K562 (cell line): Measurements from ENCODE around the gene VWA7. TPM values are rescaled to one million over a fixed set of nuclear protein-coding genes. Genes with fewer than 3 reads are reported as not detected.

ENCODE experiments used
- EP400 ChIP-seq: fragments of 450-650 bp; IDR thresholded peaks from 2 replicates; pipeline ENCODE4 v1.6.1; 2017; ENCODE audit warnings: antibody characterized with exemption, mild to moderate bottlenecking, moderate library complexity
- RBM14 ChIP-seq: fragments of 200-400 bp; formaldehyde crosslinking; IDR thresholded peaks from 2 replicates; pipeline ENCODE4 v1.6.1; 2018; ENCODE audit warnings: low read depth, mild to moderate bottlenecking, low read length, moderate library complexity, borderline replicate concordance; ENCODE audit not compliant: insufficient read depth
- SRSF3 ChIP-seq: fragments of 200-400 bp; formaldehyde crosslinking; IDR thresholded peaks from 2 replicates; pipeline ENCODE4 v1.6.1; 2016; ENCODE audit warnings: mild to moderate bottlenecking, low read length, moderate library complexity; ENCODE audit not compliant: insufficient read depth
- XRCC5 ChIP-seq: fragments of 200-400 bp; formaldehyde crosslinking; IDR thresholded peaks from 2 replicates; pipeline ENCODE4 v1.6.1; 2017; ENCODE audit warnings: low read depth, mild to moderate bottlenecking, low read length
- ZNF140 ChIP-seq: fragments of 250-450 bp; sonication (Bioruptor Pico); IDR thresholded peaks from 2 replicates; pipeline ENCODE4 v1.8.0; 2021; ENCODE audit warnings: moderate library complexity, mild to moderate bottlenecking, inconsistent platforms
- ZNF324 ChIP-seq: fragments of 250-450 bp; sonication (Bioruptor Pico); IDR thresholded peaks from 2 replicates; pipeline ENCODE4 v1.4.0; 2020; ENCODE audit warnings: mild to moderate bottlenecking
- ZNF699 ChIP-seq: fragments of 250-450 bp; sonication (Bioruptor Pico); IDR thresholded peaks from 2 replicates; pipeline ENCODE4 v1.8.0; 2021; ENCODE audit warnings: mild to moderate bottlenecking, moderate library complexity; ENCODE audit not compliant: insufficient replicate concordance
- ZNF75A ChIP-seq: fragments of 450-650 bp; formaldehyde crosslinking; IDR thresholded peaks from 2 replicates; pipeline ENCODE4 v1.4.0; 2020; ENCODE audit warnings: mild to moderate bottlenecking
- ZNF76 ChIP-seq: fragments of 250-450 bp; sonication (Bioruptor Pico); IDR thresholded peaks from 2 replicates; pipeline ENCODE4 v1.4.0; 2020; ENCODE audit warnings: mild to moderate bottlenecking, moderate library complexity, borderline replicate concordance
- polyA plus RNA-seq, 8 experiments: library from polyadenylated mRNA; depleted of rRNA in 4 of 8; stranded (reverse) in 5 of 8; unstranded in 3 of 8; fragments of >200 nt; fragmentation: Nextera tagmentation in 2 of 8; fragmentation: Illumina TruSeq in 1 of 8; extraction: Ambion mirVana in 2 of 8; extraction: Trizol in 1 of 8; gene quantifications; 2 replicates each; pipeline versions ENCODE4 v1.2.1 to v1.2.3, GENCODE V29; 2011 to 2014; ENCODE audit warnings: inconsistent platforms in 1 of 8, missing spikeins in 1 of 8
- total RNA-seq, 7 experiments: library from RNA; depleted of rRNA in 6 of 7; stranded (reverse); fragments of >200 nt in 6 of 7; fragmentation: Illumina TruSeq in 2 of 7; extraction: Trizol in 2 of 7; gene quantifications; 2 replicates each; pipeline versions ENCODE4 v1.2.1 to v1.2.3, GENCODE V29; 2011 to 2021; ENCODE audit warnings: low replicate concordance in 1 of 7
- TF ChIP-seq, protein P1 (sequence below): fragments of 450-650 bp; IDR thresholded peaks from 2 replicates; pipeline ENCODE4 v1.6.1; 2016; ENCODE audit warnings: mild to moderate bottlenecking, moderate library complexity
- TF ChIP-seq, protein P2 (sequence below): fragments of 250-450 bp; sonication (Bioruptor Pico); IDR thresholded peaks from 2 replicates; pipeline ENCODE4 v1.8.0; 2021; ENCODE audit warnings: moderate library complexity, mild to moderate bottlenecking, inconsistent platforms
- TF ChIP-seq, protein P3 (sequence below): sonication (generic); formaldehyde crosslinking; IDR thresholded peaks from 2 replicates; pipeline ENCODE4 v1.8.0; 2022; ENCODE audit warnings: missing genetic modification reagents, mild to moderate bottlenecking, moderate library complexity, borderline replicate concordance

VWA7 gene
- total and polyA plus RNA-seq, 9 of the 15 experiments (the other 6 are each of a cell fraction or from before 2014, with no cell fraction given): 0.18 to 2.9 (median 0.95) TPM

DNA sequence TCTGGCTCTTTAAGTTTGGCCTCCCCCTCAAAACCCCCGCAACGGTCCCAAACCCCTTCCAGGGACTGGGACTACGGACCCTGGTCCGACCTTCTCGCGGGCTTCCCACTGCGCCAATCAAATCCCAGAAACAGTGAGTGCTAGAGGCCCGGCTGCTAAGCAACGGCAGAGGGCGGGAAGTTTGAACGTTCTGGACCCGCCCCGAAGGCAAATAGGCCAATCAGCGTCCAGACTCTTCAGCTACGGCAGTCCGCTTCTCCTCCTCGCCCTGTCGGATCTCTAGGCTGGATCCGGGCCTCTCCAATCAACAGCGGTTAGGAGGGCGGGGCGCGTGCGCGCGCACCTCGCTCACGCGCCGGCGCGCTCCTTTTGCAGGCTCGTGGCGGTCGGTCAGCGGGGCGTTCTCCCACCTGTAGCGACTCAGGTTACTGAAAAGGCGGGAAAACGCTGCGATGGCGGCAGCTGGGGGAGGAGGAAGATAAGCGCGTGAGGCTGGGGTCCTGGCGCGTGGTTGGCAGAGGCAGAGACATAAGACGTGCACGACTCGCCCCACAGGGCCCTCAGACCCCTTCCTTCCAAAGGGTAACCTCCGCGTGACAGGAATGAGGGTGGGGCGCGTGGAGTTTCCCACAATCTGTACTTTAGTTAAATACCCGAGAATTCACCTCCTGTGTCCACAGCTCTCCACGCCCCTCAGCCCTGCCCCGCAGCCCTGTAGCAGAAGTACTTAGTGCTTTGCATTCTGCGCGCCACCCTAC is 37.3 kb downstream of the VWA7 start, which contains the start of gene MSH5 (continued):
- TF ChIP-seq, protein P1, sequence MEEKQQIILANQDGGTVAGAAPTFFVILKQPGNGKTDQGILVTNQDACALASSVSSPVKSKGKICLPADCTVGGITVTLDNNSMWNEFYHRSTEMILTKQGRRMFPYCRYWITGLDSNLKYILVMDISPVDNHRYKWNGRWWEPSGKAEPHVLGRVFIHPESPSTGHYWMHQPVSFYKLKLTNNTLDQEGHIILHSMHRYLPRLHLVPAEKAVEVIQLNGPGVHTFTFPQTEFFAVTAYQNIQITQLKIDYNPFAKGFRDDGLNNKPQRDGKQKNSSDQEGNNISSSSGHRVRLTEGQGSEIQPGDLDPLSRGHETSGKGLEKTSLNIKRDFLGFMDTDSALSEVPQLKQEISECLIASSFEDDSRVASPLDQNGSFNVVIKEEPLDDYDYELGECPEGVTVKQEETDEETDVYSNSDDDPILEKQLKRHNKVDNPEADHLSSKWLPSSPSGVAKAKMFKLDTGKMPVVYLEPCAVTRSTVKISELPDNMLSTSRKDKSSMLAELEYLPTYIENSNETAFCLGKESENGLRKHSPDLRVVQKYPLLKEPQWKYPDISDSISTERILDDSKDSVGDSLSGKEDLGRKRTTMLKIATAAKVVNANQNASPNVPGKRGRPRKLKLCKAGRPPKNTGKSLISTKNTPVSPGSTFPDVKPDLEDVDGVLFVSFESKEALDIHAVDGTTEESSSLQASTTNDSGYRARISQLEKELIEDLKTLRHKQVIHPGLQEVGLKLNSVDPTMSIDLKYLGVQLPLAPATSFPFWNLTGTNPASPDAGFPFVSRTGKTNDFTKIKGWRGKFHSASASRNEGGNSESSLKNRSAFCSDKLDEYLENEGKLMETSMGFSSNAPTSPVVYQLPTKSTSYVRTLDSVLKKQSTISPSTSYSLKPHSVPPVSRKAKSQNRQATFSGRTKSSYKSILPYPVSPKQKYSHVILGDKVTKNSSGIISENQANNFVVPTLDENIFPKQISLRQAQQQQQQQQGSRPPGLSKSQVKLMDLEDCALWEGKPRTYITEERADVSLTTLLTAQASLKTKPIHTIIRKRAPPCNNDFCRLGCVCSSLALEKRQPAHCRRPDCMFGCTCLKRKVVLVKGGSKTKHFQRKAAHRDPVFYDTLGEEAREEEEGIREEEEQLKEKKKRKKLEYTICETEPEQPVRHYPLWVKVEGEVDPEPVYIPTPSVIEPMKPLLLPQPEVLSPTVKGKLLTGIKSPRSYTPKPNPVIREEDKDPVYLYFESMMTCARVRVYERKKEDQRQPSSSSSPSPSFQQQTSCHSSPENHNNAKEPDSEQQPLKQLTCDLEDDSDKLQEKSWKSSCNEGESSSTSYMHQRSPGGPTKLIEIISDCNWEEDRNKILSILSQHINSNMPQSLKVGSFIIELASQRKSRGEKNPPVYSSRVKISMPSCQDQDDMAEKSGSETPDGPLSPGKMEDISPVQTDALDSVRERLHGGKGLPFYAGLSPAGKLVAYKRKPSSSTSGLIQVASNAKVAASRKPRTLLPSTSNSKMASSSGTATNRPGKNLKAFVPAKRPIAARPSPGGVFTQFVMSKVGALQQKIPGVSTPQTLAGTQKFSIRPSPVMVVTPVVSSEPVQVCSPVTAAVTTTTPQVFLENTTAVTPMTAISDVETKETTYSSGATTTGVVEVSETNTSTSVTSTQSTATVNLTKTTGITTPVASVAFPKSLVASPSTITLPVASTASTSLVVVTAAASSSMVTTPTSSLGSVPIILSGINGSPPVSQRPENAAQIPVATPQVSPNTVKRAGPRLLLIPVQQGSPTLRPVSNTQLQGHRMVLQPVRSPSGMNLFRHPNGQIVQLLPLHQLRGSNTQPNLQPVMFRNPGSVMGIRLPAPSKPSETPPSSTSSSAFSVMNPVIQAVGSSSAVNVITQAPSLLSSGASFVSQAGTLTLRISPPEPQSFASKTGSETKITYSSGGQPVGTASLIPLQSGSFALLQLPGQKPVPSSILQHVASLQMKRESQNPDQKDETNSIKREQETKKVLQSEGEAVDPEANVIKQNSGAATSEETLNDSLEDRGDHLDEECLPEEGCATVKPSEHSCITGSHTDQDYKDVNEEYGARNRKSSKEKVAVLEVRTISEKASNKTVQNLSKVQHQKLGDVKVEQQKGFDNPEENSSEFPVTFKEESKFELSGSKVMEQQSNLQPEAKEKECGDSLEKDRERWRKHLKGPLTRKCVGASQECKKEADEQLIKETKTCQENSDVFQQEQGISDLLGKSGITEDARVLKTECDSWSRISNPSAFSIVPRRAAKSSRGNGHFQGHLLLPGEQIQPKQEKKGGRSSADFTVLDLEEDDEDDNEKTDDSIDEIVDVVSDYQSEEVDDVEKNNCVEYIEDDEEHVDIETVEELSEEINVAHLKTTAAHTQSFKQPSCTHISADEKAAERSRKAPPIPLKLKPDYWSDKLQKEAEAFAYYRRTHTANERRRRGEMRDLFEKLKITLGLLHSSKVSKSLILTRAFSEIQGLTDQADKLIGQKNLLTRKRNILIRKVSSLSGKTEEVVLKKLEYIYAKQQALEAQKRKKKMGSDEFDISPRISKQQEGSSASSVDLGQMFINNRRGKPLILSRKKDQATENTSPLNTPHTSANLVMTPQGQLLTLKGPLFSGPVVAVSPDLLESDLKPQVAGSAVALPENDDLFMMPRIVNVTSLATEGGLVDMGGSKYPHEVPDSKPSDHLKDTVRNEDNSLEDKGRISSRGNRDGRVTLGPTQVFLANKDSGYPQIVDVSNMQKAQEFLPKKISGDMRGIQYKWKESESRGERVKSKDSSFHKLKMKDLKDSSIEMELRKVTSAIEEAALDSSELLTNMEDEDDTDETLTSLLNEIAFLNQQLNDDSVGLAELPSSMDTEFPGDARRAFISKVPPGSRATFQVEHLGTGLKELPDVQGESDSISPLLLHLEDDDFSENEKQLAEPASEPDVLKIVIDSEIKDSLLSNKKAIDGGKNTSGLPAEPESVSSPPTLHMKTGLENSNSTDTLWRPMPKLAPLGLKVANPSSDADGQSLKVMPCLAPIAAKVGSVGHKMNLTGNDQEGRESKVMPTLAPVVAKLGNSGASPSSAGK: no peak
- TF ChIP-seq ZNF76 (CRISPR knock-in tag) (0 out of 2 replicates have a peak, but pooled peaks have one; percentile 83), ZNF75A (CRISPR knock-in tag) (0 out of 2 replicates have a peak, but pooled peaks have one; percentile 62), EP400 (no peak), RBM14 (no peak), ZNF140 (CRISPR knock-in tag) (no peak), SRSF3 (peak; percentile 99), XRCC5 (peak; percentile 79; the same call in 1 of the 2 replicates), ZNF324 (CRISPR knock-in tag) (no peak), ZNF699 (CRISPR knock-in tag) (no peak)
- TF ChIP-seq, protein P2, sequence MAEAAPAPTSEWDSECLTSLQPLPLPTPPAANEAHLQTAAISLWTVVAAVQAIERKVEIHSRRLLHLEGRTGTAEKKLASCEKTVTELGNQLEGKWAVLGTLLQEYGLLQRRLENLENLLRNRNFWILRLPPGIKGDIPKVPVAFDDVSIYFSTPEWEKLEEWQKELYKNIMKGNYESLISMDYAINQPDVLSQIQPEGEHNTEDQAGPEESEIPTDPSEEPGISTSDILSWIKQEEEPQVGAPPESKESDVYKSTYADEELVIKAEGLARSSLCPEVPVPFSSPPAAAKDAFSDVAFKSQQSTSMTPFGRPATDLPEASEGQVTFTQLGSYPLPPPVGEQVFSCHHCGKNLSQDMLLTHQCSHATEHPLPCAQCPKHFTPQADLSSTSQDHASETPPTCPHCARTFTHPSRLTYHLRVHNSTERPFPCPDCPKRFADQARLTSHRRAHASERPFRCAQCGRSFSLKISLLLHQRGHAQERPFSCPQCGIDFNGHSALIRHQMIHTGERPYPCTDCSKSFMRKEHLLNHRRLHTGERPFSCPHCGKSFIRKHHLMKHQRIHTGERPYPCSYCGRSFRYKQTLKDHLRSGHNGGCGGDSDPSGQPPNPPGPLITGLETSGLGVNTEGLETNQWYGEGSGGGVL (CRISPR knock-in tag): no peak
- TF ChIP-seq, protein P3, sequence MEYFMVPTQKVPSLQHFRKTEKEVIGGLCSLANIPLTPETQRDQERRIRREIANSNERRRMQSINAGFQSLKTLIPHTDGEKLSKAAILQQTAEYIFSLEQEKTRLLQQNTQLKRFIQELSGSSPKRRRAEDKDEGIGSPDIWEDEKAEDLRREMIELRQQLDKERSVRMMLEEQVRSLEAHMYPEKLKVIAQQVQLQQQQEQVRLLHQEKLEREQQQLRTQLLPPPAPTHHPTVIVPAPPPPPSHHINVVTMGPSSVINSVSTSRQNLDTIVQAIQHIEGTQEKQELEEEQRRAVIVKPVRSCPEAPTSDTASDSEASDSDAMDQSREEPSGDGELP (CRISPR knock-in tag): no peak
